Right renal cortex interstitium (tissue), 3 donors: ENCODE data around the gene C11orf24. TPM values are rescaled to one million over a fixed set of nuclear protein-coding genes. Genes with fewer than 3 reads are reported as not detected.

Source experiments
- DNase-seq, 3 donors: peaks; one replicate each; pipeline ENCODE4 v3.0.0-alpha.2; 2013; ENCODE audit warnings: low read depth in 3 of 3, low spot score in 2 of 3
- polyA plus RNA-seq, 3 donors: library from polyadenylated mRNA; unstranded; fragments of 120-200 nt; gene quantifications; one replicate each; pipeline ENCODE4 v1.2.1, GENCODE V29; 2013; ENCODE audit not compliant: insufficient read length in 3 of 3

The C11orf24 gene
- polyA plus RNA-seq, 3 donors, result 20.3 to 22.0 (median 20.4) TPM

GRCh38 chr11:68212421-68213134, 59.2 kb downstream of the C11orf24 start:
- DNase-seq, result peak in 1 of 3 donors; percentile 56

- DNase-seq, result no peak
Measured at GRCh38 chr11:68211546-68211945, 60.2 kb downstream of the C11orf24 start.

Other genes with a start within 250 kb of the C11orf24 start
- gene NDUFS8, start 241.3 kb downstream of the C11orf24 start, polyA plus RNA-seq, result 10 to 100 TPM; 62.2 to 75.6 (median 65.2) TPM
- 10 to 100 TPM; 15.3 to 17.9 (median 17.0) TPM for gene TCIRG1, start 232.9 kb downstream of the C11orf24 start, polyA plus RNA-seq
- gene CHKA, start 150.6 kb downstream of the C11orf24 start, polyA plus RNA-seq, result 10 to 100 TPM; 30.4 to 33.2 (median 32.8) TPM
- gene KMT5B, start 58.7 kb downstream of the C11orf24 start, polyA plus RNA-seq, result 10 to 100 TPM; 74.3 to 89.7 (median 78.5) TPM
- gene LRP5, start 40.6 kb upstream of the C11orf24 start, polyA plus RNA-seq, result 10 to 100 TPM; 32.2 to 40.2 (median 33.6) TPM
- 10 to 100 TPM; 95.8 to 99.3 (median 98.1) TPM for gene PPP6R3, start 188.8 kb upstream of the C11orf24 start, polyA plus RNA-seq